Smooth muscle cell of bladder (primary cell): Measurements from ENCODE around the gene BRIX1. TPM values are rescaled to one million over a fixed set of nuclear protein-coding genes. Genes with fewer than 3 reads are reported as not detected.

Source experiments
- total RNA-seq: library from RNA; depleted of rRNA; stranded (reverse); fragments of >200 nt; gene quantifications from 2 replicates; pipeline ENCODE4 v1.2.3, GENCODE V29; 2014

The BRIX1 gene
- total RNA-seq, result 49.1 and 72.8 TPM in 2 replicates

GRCh38 chr5:34915139-34915855 lies at the start of gene BRIX1, which contains the start of gene RAD1:
Gene BRIX1, plus strand, starts transcription at chr5:34915711. Its CDS starts 28 bp downstream, at chr5:34915739.
Gene RAD1, minus strand, starts transcription at chr5:34915504. Its CDS starts 612 bp downstream, at chr5:34914892.

GRCh38 chr5:34929134-34929719 lies 13.7 kb downstream of the BRIX1 start, which contains the start of gene DNAJC21:
Gene DNAJC21, plus strand, starts transcription at chr5:34929559. Its CDS starts 261 bp downstream, at chr5:34929820.

Other genes starting within 250 kb of the BRIX1 start
- 0.37 and 0.43 TPM in 2 replicates for gene TTC23L, start 76.5 kb upstream of the BRIX1 start, total RNA-seq
- 62.4 and 64.1 TPM in 2 replicates for gene RAD1, start 207 bp upstream of the BRIX1 start, total RNA-seq
- 43.0 and 59.1 TPM in 2 replicates for gene DNAJC21, start 13.8 kb downstream of the BRIX1 start, total RNA-seq
- gene AGXT2, start 132.2 kb downstream of the BRIX1 start, total RNA-seq, result not detected in 2 replicates